Muscle layer of colon (tissue), 2 donors: Measurements from ENCODE around the gene VEGFA.

ENCODE experiments used
- H3K27ac ChIP-seq: one replicate; pipeline ENCODE4 v1.7.0; 2013; ENCODE audit warnings: low read depth, mild to moderate bottlenecking, low read length, moderate library complexity
- H3K27me3 ChIP-seq, 2 donors: one replicate each; pipeline ENCODE4 v1.7.0; 2013; ENCODE audit warnings: low read length in 2 of 2, mild to moderate bottlenecking in 2 of 2; ENCODE audit not compliant: insufficient read depth in 2 of 2, control insufficient read depth in 1 of 2
- H3K36me3 ChIP-seq: one replicate; pipeline ENCODE4 v1.7.0; 2013; ENCODE audit warnings: mild to moderate bottlenecking, low read length; ENCODE audit not compliant: insufficient read depth
- H3K4me1 ChIP-seq: one replicate; pipeline ENCODE4 v1.7.0; 2013; ENCODE audit warnings: mild to moderate bottlenecking, low read length; ENCODE audit not compliant: insufficient read depth
- H3K4me3 ChIP-seq, 2 donors: one replicate each; pipeline ENCODE4 v1.7.0; 2013; ENCODE audit warnings: low read length in 2 of 2, low read depth in 1 of 2, mild to moderate bottlenecking in 1 of 2, moderate library complexity in 1 of 2
- H3K9ac ChIP-seq: one replicate; pipeline ENCODE4 v1.7.0; 2013; ENCODE audit warnings: low read length
- H3K9me3 ChIP-seq: one replicate; pipeline ENCODE4 v1.7.0; 2013; ENCODE audit warnings: mild to moderate bottlenecking, low read length
- donor health status: abdominal sarcoma.
- donor health status: Adenocarcinoma of cecum.

VEGFA gene

GRCh38 chr6:43826730-43827129 lies 56.7 kb downstream of the VEGFA start:
- Histone ChIP-seq H3K9ac (no peak overlapping the region), H3K4me3 (no peak overlapping the region), H3K36me3 (no peaks in the 10 kb centered on the region), H3K27ac (no peak overlapping the region), H3K27me3 (no peaks in the 10 kb centered on the region), H3K9me3 (no peaks in the 10 kb centered on the region), H3K4me1 (no peaks in the 10 kb centered on the region)

GRCh38 chr6:43827898-43828297 lies 57.9 kb downstream of the VEGFA start:
- Histone ChIP-seq H3K27ac (no peak overlapping the region), H3K27me3 (no peaks in the 10 kb centered on the region), H3K36me3 (no peaks in the 10 kb centered on the region), H3K9ac (no peak overlapping the region), H3K4me3 (no peak overlapping the region), H3K4me1 (no peaks in the 10 kb centered on the region), H3K9me3 (no peaks in the 10 kb centered on the region)

GRCh38 chr6:43828711-43829110 lies 58.7 kb downstream of the VEGFA start:
- Histone ChIP-seq H3K9ac (no peak overlapping the region), H3K4me3 (no peak overlapping the region), H3K27ac (no peak overlapping the region), H3K9me3 (no peaks in the 10 kb centered on the region), H3K4me1 (no peaks in the 10 kb centered on the region), H3K36me3 (no peaks in the 10 kb centered on the region), H3K27me3 (no peaks in the 10 kb centered on the region)

- no peaks in the 10 kb centered on the region for H3K36me3 ChIP-seq
- H3K9me3 ChIP-seq: no peaks in the 10 kb centered on the region
- H3K9ac ChIP-seq: no peak overlapping the region
- no peaks in the 10 kb centered on the region for H3K27me3 ChIP-seq
- H3K4me1 ChIP-seq: no peaks in the 10 kb centered on the region
- H3K27ac ChIP-seq: no peak overlapping the region
- no peak overlapping the region for H3K4me3 ChIP-seq
These were observed 59.5 kb downstream of the VEGFA start for GRCh38 chr6:43829470-43829869.

- H3K27me3 ChIP-seq: no peaks in the 10 kb centered on the region
- H3K4me3 ChIP-seq: no peak overlapping the region
- H3K4me1 ChIP-seq: no peaks in the 10 kb centered on the region
- no peaks in the 10 kb centered on the region for H3K9me3 ChIP-seq
- no peak overlapping the region for H3K27ac ChIP-seq
- H3K9ac ChIP-seq: no peak overlapping the region
- no peaks in the 10 kb centered on the region for H3K36me3 ChIP-seq
These were observed 60.8 kb downstream of the VEGFA start for GRCh38 chr6:43830775-43831174.

- Histone ChIP-seq H3K4me1 (no peaks in the 10 kb centered on the region), H3K4me3 (no peak overlapping the region), H3K27me3 (no peaks in the 10 kb centered on the region), H3K9ac (no peak overlapping the region), H3K27ac (no peak overlapping the region), H3K36me3 (no peaks in the 10 kb centered on the region), H3K9me3 (no peaks in the 10 kb centered on the region)
These were observed 61.2 kb downstream of the VEGFA start for GRCh38 chr6:43831191-43831590.

GRCh38 chr6:43833223-43833995 lies 63.4 kb downstream of the VEGFA start:
- Histone ChIP-seq H3K27ac (no peak overlapping the region), H3K4me3 (no peak overlapping the region), H3K9me3 (no peaks in the 10 kb centered on the region), H3K9ac (no peak overlapping the region), H3K27me3 (no peaks in the 10 kb centered on the region), H3K4me1 (no peaks in the 10 kb centered on the region), H3K36me3 (no peaks in the 10 kb centered on the region)

- Histone ChIP-seq H3K9ac (no peak overlapping the region), H3K4me1 (no peaks in the 10 kb centered on the region), H3K27me3 (no peaks in the 10 kb centered on the region), H3K9me3 (no peaks in the 10 kb centered on the region), H3K27ac (no peak overlapping the region), H3K36me3 (no peaks in the 10 kb centered on the region), H3K4me3 (no peak overlapping the region)
These were observed 64.0 kb downstream of the VEGFA start for GRCh38 chr6:43833996-43834390.

- H3K27ac ChIP-seq: no peak overlapping the region
- no peaks in the 10 kb centered on the region for H3K27me3 ChIP-seq
- no peak overlapping the region for H3K9ac ChIP-seq
- H3K36me3 ChIP-seq: no peaks in the 10 kb centered on the region
- H3K9me3 ChIP-seq: no peaks in the 10 kb centered on the region
- no peaks in the 10 kb centered on the region for H3K4me1 ChIP-seq
- H3K4me3 ChIP-seq: no peak overlapping the region
These were observed 64.6 kb downstream of the VEGFA start for GRCh38 chr6:43834528-43835155.

GRCh38 chr6:43835872-43836419 lies 65.9 kb downstream of the VEGFA start:
- no peaks in the 10 kb centered on the region for H3K36me3 ChIP-seq
- H3K9ac ChIP-seq: no peak overlapping the region
- no peak overlapping the region for H3K27ac ChIP-seq
- no peaks in the 10 kb centered on the region for H3K27me3 ChIP-seq
- H3K4me3 ChIP-seq: no peak overlapping the region
- no peaks in the 10 kb centered on the region for H3K4me1 ChIP-seq
- H3K9me3 ChIP-seq: no peaks in the 10 kb centered on the region
